ENCODE measurements around the gene MAP4K2.

GRCh38 chr11:64754124-64754918, 48.7 kb downstream of the MAP4K2 start:
- TF ChIP-seq CTCF (conservative IDR thresholded peaks at IDR 0.05 in 1 of 2, IDR thresholded peaks at IDR 0.05 in 1 of 2; ENCODE audit: extremely low read depth in 1 of 2, insufficient read depth in 1 of 2, low read depth in 1 of 2, low read length in 2 of 2), result no peak
- no peak for TF ChIP-seq EZH2 (IDR thresholded peaks at IDR 0.05; ENCODE audit: borderline replicate concordance, low read length)
